PC-3 (cell line): ENCODE data around the gene JHY. TPM values are rescaled to one million over a fixed set of nuclear protein-coding genes. Genes with fewer than 3 reads are reported as not detected.

Experiments
- ATAC-seq: fragments of 200-7000 bp; cut with Tn5 transposase; 2 replicates; pipeline ENCODE4 v1.9.1; 2020; ENCODE audit warnings: mild to moderate bottlenecking, moderate library complexity
- BruUV-seq: library from RNA; stranded (reverse); fragments of 400-500 nt; replicated peaks from 2 replicates; lab custom pipeline; 2021; lab: Mats Ljungman, UMichigan
- CTCF ChIA-PET: fragments of 300-600 bp; sonication (Branson Sonifier 250); formaldehyde crosslinking; loops from one replicate; lab custom pipeline; 2022; ENCODE audit warnings: antibody characterized with exemption; lab: Charles Lee
- POLR2A ChIA-PET: fragments of 300-600 bp; sonication (Branson Sonifier 250); formaldehyde crosslinking; loops from one replicate; lab custom pipeline; 2022; ENCODE audit warnings: antibody characterized with exemption; ENCODE audit not compliant: unreplicated experiment; lab: Charles Lee
- DNase-seq: peaks from one replicate; pipeline ENCODE4 v3.0.0-alpha.2; 2015
- H2AFZ ChIP-seq: fragments of 300-600 bp; sonication (generic); 2 replicates; pipeline ENCODE4 v1.6.0; 2016; ENCODE audit warnings: antibody characterized with exemption, low read length
- H3F3A ChIP-seq: fragments of 300-600 bp; sonication (generic); one replicate; pipeline ENCODE4 v1.6.0; 2017; ENCODE audit warnings: antibody characterized with exemption, low read length, control low read depth, mild to moderate bottlenecking; ENCODE audit not compliant: unreplicated experiment
- H3K27ac ChIP-seq: fragments of 300-600 bp; sonication (generic); 2 replicates; pipeline ENCODE4 v1.5.1; 2016; ENCODE audit warnings: mild to moderate bottlenecking, low read length
- H3K27me3 ChIP-seq: fragments of 300-600 bp; sonication (generic); 2 replicates; pipeline ENCODE4 v1.6.1; 2016; ENCODE audit warnings: low read length, mixed read lengths
- H3K36me3 ChIP-seq: fragments of 300-600 bp; sonication (generic); 2 replicates; pipeline ENCODE4 v1.6.1; 2016; ENCODE audit warnings: low read depth, mixed run types, low read length, mixed read lengths
- H3K4me1 ChIP-seq: fragments of 300-600 bp; sonication (generic); 2 replicates; pipeline ENCODE4 v1.5.1; 2016; ENCODE audit warnings: low read length; ENCODE audit not compliant: insufficient read depth
- H3K4me2 ChIP-seq: fragments of 300-600 bp; sonication (generic); 2 replicates; pipeline ENCODE4 v1.6.0; 2016; ENCODE audit warnings: low read length
- H3K4me3 ChIP-seq: fragments of 300-600 bp; sonication (generic); 2 replicates; pipeline ENCODE4 v1.5.1; 2016; ENCODE audit warnings: mild to moderate bottlenecking, low read length, mixed read lengths
- H3K79me2 ChIP-seq: fragments of 300-600 bp; sonication (generic); 2 replicates; pipeline ENCODE4 v1.6.1; 2017; ENCODE audit warnings: low read length, mixed read lengths
- H3K9ac ChIP-seq: fragments of 300-600 bp; sonication (generic); 2 replicates; pipeline ENCODE4 v1.6.0; 2016; ENCODE audit warnings: mild to moderate bottlenecking, low read length
- H3K9me2 ChIP-seq: fragments of 300-600 bp; sonication (generic); replicated peaks from 2 replicates; pipeline ENCODE4 v1.6.1; 2016; ENCODE audit warnings: mixed run types, low read length, mixed read lengths
- H3K9me3 ChIP-seq: fragments of 300-600 bp; sonication (generic); 2 replicates; pipeline ENCODE4 v1.6.1; 2016; ENCODE audit warnings: low read length, mixed read lengths
- H4K20me1 ChIP-seq: fragments of 300-600 bp; sonication (generic); 2 replicates; pipeline ENCODE4 v1.6.1; 2016; ENCODE audit warnings: low read length, mixed read lengths
- CTCF ChIP-seq: fragments of 300-600 bp; sonication (generic); conservative IDR thresholded peaks from 2 replicates; pipeline ENCODE4 v1.5.1; 2017; ENCODE audit warnings: antibody characterized with exemption, low read depth, mild to moderate bottlenecking, low read length
- EZH2 ChIP-seq: fragments of 300-600 bp; sonication (generic); IDR thresholded peaks from one replicate; pipeline ENCODE4 v1.6.1; 2017; ENCODE audit warnings: antibody characterized with exemption, mild to moderate bottlenecking, low read length; ENCODE audit not compliant: unreplicated experiment
- EZH2phosphoT487 ChIP-seq: fragments of 300-600 bp; sonication (generic); IDR thresholded peaks from 2 replicates; pipeline ENCODE4 v1.6.1; 2018; ENCODE audit warnings: mild to moderate bottlenecking, antibody characterized with exemption, low read length, borderline replicate concordance
- intact Hi-C: fragments of 100-400 bp; cut with micrococcal nuclease; formaldehyde crosslinking; loops from 2 replicates; pipeline ENCODE4 v1.9.0; 2023
- total RNA-seq: library from RNA; depleted of rRNA; stranded (reverse); fragments of >200 nt; gene quantifications from 2 replicates; pipeline ENCODE4 v1.2.3, GENCODE V29; 2014

JHY gene
- total RNA-seq, 1 experiment from 2014 or later = 4.9 TPM

DNA sequence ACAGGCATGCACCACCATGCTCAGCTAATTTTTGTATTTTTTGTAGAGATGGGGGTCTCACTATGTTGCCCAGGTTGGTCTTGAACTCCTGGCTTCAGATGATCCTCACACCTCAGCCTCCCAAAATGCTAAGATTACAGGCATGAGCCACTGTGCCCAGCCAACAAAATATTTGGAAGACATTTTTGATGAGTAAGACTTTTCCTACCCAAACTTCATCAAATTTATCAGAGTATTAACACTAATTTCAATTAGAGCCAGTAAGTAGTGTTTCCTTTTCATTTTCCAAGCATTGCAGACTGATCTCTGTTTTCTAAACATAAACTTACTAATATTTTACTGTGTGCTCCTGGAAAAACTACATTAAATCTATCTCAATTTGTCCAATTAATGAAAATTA, 45.6 kb upstream of the JHY start:
- Histone ChIP-seq H3K36me3 (no peaks in the 10 kb centered on the region), H3K4me1 (no peaks in the 10 kb centered on the region), H4K20me1 (no peaks in the 10 kb centered on the region), H3K9ac (no peak overlapping the region), H3K27me3 (no peaks in the 10 kb centered on the region), H2AFZ (no peak overlapping the region), H3K79me2 (no peaks in the 10 kb centered on the region), H3K9me3 (no peaks in the 10 kb centered on the region), H3K4me2 (no peak overlapping the region), H3K27ac (no peak overlapping the region), H3K4me3 (no peak overlapping the region), H3K9me2 (no peaks in the 10 kb centered on the region), H3F3A (no peaks in the 10 kb centered on the region)
- ATAC-seq (no peak), DNase-seq (no peak)
- ChIA-PET POLR2A (no interaction called here), CTCF (no interaction called here)
- TF ChIP-seq EZH2phosphoT487 (no peak), CTCF (no peak), EZH2 (no peak)
- intact Hi-C loops = no loop called here
- BruUV-seq = no TSS peak

GRCh38 chr11:122837528-122838346, 44.8 kb upstream of the JHY start:
- no peaks in the 10 kb centered on the region for H3K79me2 ChIP-seq
- H3F3A ChIP-seq = no peaks in the 10 kb centered on the region
- no peak overlapping the region for H2AFZ ChIP-seq
- no peak overlapping the region for H3K27ac ChIP-seq
- H3K9me3 ChIP-seq = no peaks in the 10 kb centered on the region
- TF ChIP-seq EZH2phosphoT487 = no peak
- no peak for TF ChIP-seq EZH2
- no peak for TF ChIP-seq CTCF
- H3K9ac ChIP-seq = no peak overlapping the region
- H3K4me3 ChIP-seq = no peak overlapping the region
- H3K4me2 ChIP-seq = no peak overlapping the region
- ChIA-PET CTCF (no interaction called here), POLR2A (no interaction called here)
- DNase-seq = no peak
- intact Hi-C loops = no loop called here
- no peaks in the 10 kb centered on the region for H3K9me2 ChIP-seq
- H3K36me3 ChIP-seq = no peaks in the 10 kb centered on the region
- no peaks in the 10 kb centered on the region for H3K4me1 ChIP-seq
- ATAC-seq = no peak
- no TSS peak for BruUV-seq
- H4K20me1 ChIP-seq = no peaks in the 10 kb centered on the region
- no peaks in the 10 kb centered on the region for H3K27me3 ChIP-seq
